Hepatocyte (in vitro differentiated cells): Measurements from ENCODE around the gene MUL1.

Source experiments
- CTCF ChIP-seq: fragments of 200-600 bp; sonication (generic); IDR thresholded peaks from 2 replicates; pipeline ENCODE4 v1.5.1; 2016; ENCODE audit warnings: antibody characterized with exemption, mild to moderate bottlenecking; ENCODE audit not compliant: poor library complexity
- EZH2 ChIP-seq: fragments of 200-600 bp; sonication (generic); IDR thresholded peaks from 2 replicates; pipeline ENCODE4 v1.6.1; 2016; ENCODE audit warnings: antibody characterized with exemption, mild to moderate bottlenecking, borderline replicate concordance
- EZH2phosphoT487 ChIP-seq: fragments of 200-600 bp; sonication (generic); IDR thresholded peaks from one replicate; pipeline ENCODE4 v1.6.1; 2018; ENCODE audit warnings: antibody characterized with exemption, mild to moderate bottlenecking, low read depth, moderate library complexity; ENCODE audit not compliant: unreplicated experiment, severe bottlenecking

- TF ChIP-seq CTCF: no peak
- TF ChIP-seq EZH2: no peak
- TF ChIP-seq EZH2phosphoT487: no peak
These were observed 22.2 kb downstream of the MUL1 start, which contains the start of gene CAMK2N1 for GRCh38 chr1:20485527-20486456.
